Right lobe of liver (tissue), 6 donors: Measurements from ENCODE around the gene TGFA. TPM values are rescaled to one million over a fixed set of nuclear protein-coding genes. Genes with fewer than 3 reads are reported as not detected.

Experiments used
- ATAC-seq, 4 donors: fragments of 200-7000 bp; cut with Tn5 transposase; one replicate each; pipeline ENCODE4 v1.9.1; 2020; ENCODE audit warnings: mild to moderate bottlenecking in 4 of 4, moderate library complexity in 4 of 4
- DNase-seq, 3 donors: peaks; one replicate each; pipeline ENCODE4 v3.0.0-alpha.2; 2020
- H3K27ac ChIP-seq, 3 donors: fragments of 200-600 bp; one replicate each; pipeline ENCODE4 v1.8.0; 2022
- H3K27me3 ChIP-seq, 2 donors: fragments of 200-600 bp; one replicate each; pipeline ENCODE4 v1.8.0; 2022
- H3K36me3 ChIP-seq, 4 donors: fragments of 200-600 bp; sonication (generic) in 1 of 4; one replicate each; pipeline versions ENCODE4 v1.5.1 to v1.8.0; 2017 to 2022; ENCODE audit warnings: control low read depth in 1 of 4
- H3K4me1 ChIP-seq, 4 donors: fragments of 200-600 bp; sonication (generic) in 1 of 4; one replicate each; pipeline versions ENCODE4 v1.5.1 to v1.8.0; 2017 to 2022; ENCODE audit warnings: control low read depth in 1 of 4
- H3K4me3 ChIP-seq, 3 donors: fragments of 200-600 bp; one replicate each; pipeline ENCODE4 v1.8.0; 2022
- H3K9me3 ChIP-seq, 4 donors: fragments of 200-600 bp; sonication (generic) in 1 of 4; one replicate each; pipeline versions ENCODE4 v1.5.1 to v1.8.0; 2017 to 2022; ENCODE audit warnings: control low read depth in 1 of 4
- CTCF ChIP-seq, 4 donors: fragments of 200-600 bp in 3 of 4; fragments of 450-650 bp in 1 of 4; IDR thresholded peaks; one replicate each; pipeline versions ENCODE4 v1.5.1 to v1.8.0; 2016 to 2022; ENCODE audit warnings: antibody characterized with exemption in 4 of 4, mild to moderate bottlenecking in 2 of 4
- POLR2A ChIP-seq: fragments of 450-650 bp; IDR thresholded peaks from one replicate; pipeline ENCODE4 v1.6.1; 2017; ENCODE audit warnings: antibody characterized with exemption, mild to moderate bottlenecking
- WGBS: methylation state at CpG from one replicate; pipeline ENCODE4 v1.1.6; 2018; ENCODE audit warnings: low coverage, low lambda C conversion rate; ENCODE audit not compliant: insufficient coverage; ENCODE audit errors: missing lambda C conversion rate; 5-methylcytosine and 5-hydroxymethylcytosine counted together
- intact Hi-C, 2 donors: fragments of 100-400 bp; cut with DNase I; formaldehyde crosslinking; loops; one replicate each; pipeline versions ENCODE4 v1.11.2 to v1.14.1; 2022
- total RNA-seq, 6 experiments: library from RNA; depleted of rRNA in 2 of 6; stranded (reverse); fragments of >200 nt in 2 of 6; fragmentation: NEBNext Ultra II Directional in 3 of 6; extraction: Animal tissue kit (Norgen Biotek cat#: 25700) in 3 of 6; gene quantifications; one replicate each; pipeline versions ENCODE4 v1.1.0 to v1.2.4, GENCODE V29; 2016 to 2023
- donor health status: DM: no; HTN: yes; CAD: no.
- donor health status: DM: no; HTN: no; CAD: no.
- donor health status: DM: no; HTN: no; CAD: no.
- donor health status: DM: no; HTN: yes; CAD: no.
- donor health status: DM: no; HTN: yes; CAD: no.

Gene TGFA
- total RNA-seq, 6 experiments from 2014 or later, result 2.1 to 5.1 (median 4.4) TPM

GRCh38 chr2:70536517-70537055, 17.0 kb downstream of the TGFA start:
- Histone ChIP-seq H3K4me3 (no peak overlapping the region), H3K27me3 (no peaks in the 10 kb centered on the region), H3K9me3 (no peaks in the 10 kb centered on the region), H3K27ac (no peak overlapping the region), H3K4me1 (no peaks in the 10 kb centered on the region), H3K36me3 (no peaks in the 10 kb centered on the region)
- no peak for ATAC-seq
- intact Hi-C loops, result no loop called here
- WGBS, result 100% methylated on average over 2 of the region's 2 CpGs
- TF ChIP-seq POLR2A, result no peak
- no peak for DNase-seq

- Histone ChIP-seq H3K27ac (no peak overlapping the region), H3K27me3 (no peaks in the 10 kb centered on the region), H3K4me3 (no peak overlapping the region), H3K4me1 (no peaks in the 10 kb centered on the region), H3K9me3 (no peaks in the 10 kb centered on the region), H3K36me3 (no peaks in the 10 kb centered on the region)
- 55% methylated on average over 2 of the region's 2 CpGs for WGBS
- intact Hi-C loops, result no loop called here
- no peak for ATAC-seq
- no peak for DNase-seq
- TF ChIP-seq POLR2A (no peak), CTCF (IDR thresholded peaks at IDR 0.05) (no peak)
Observed at GRCh38 chr2:70535573-70535972, 18.1 kb downstream of the TGFA start.

GRCh38 chr2:70534183-70534836, 19.3 kb downstream of the TGFA start:
- H3K4me1 ChIP-seq, result no peaks in the 10 kb centered on the region
- H3K9me3 ChIP-seq, result no peaks in the 10 kb centered on the region
- H3K27me3 ChIP-seq, result no peaks in the 10 kb centered on the region
- H3K4me3 ChIP-seq, result no peak overlapping the region
- TF ChIP-seq CTCF (IDR thresholded peaks at IDR 0.05) (no peak), POLR2A (no peak)
- DNase-seq, result no peak
- WGBS, result 90% methylated on average over 4 of the region's 4 CpGs
- no peaks in the 10 kb centered on the region for H3K36me3 ChIP-seq
- no peak overlapping the region for H3K27ac ChIP-seq
- no peak for ATAC-seq
- intact Hi-C loops, result no loop called here

GRCh38 chr2:70532244-70532935, 21.2 kb downstream of the TGFA start:
- DNase-seq, result no peak
- TF ChIP-seq POLR2A (no peak), CTCF (IDR thresholded peaks at IDR 0.05) (no peak)
- H3K27ac ChIP-seq, result no peak overlapping the region
- H3K9me3 ChIP-seq, result no peaks in the 10 kb centered on the region
- no peak overlapping the region for H3K4me3 ChIP-seq
- WGBS, result 67% methylated on average over 6 of the region's 7 CpGs
- no peak for ATAC-seq
- no peaks in the 10 kb centered on the region for H3K27me3 ChIP-seq
- no peaks in the 10 kb centered on the region for H3K4me1 ChIP-seq
- H3K36me3 ChIP-seq, result no peaks in the 10 kb centered on the region
- intact Hi-C loops, result no loop called here

- no peak overlapping the region for H3K27ac ChIP-seq
- no peak for TF ChIP-seq POLR2A
- TF ChIP-seq CTCF (IDR thresholded peaks at IDR 0.05), result no peak
- no peaks in the 10 kb centered on the region for H3K36me3 ChIP-seq
- H3K27me3 ChIP-seq, result no peaks in the 10 kb centered on the region
- 37% methylated on average over 3 of the region's 3 CpGs for WGBS
- intact Hi-C loops, result no loop called here
- no peak for DNase-seq
- no peak overlapping the region for H3K4me3 ChIP-seq
- no peaks in the 10 kb centered on the region for H3K4me1 ChIP-seq
- H3K9me3 ChIP-seq, result no peaks in the 10 kb centered on the region
- peak in 1 of 4 donors; percentile 58 for ATAC-seq
Observed at GRCh38 chr2:70531419-70532086, 22.1 kb downstream of the TGFA start.
